LHCN-M2 (cell line): ENCODE results near the gene KIR3DL1. TPM values are rescaled to one million over a fixed set of nuclear protein-coding genes. Genes with fewer than 3 reads are reported as not detected.
"Not testable (repeated sequence)": the region's sequence is repeated elsewhere in the genome, so short reads cannot be mapped to it uniquely, and the experiment has no call there.

Experiments
- DNase-seq: peaks from one replicate; pipeline ENCODE4 v3.0.0-alpha.2; 2012; ENCODE audit warnings: low read depth
- total RNA-seq: library from RNA; depleted of rRNA; stranded (reverse); fragments of >200 nt; gene quantifications from 2 replicates; pipeline ENCODE4 v1.2.3, GENCODE V29; 2014

The KIR3DL1 gene
- total RNA-seq, 1 experiment from 2014 or later: not detected

GRCh38 chr19:54814571-54814970 is 1.7 kb upstream of the KIR3DL1 start:
- not testable (repeated sequence) for DNase-seq

GRCh38 chr19:54817670-54818536 is 1.6 kb downstream of the KIR3DL1 start:
- DNase-seq: no peak

GRCh38 chr19:54824416-54824815 is 8.1 kb downstream of the KIR3DL1 start:
- not testable (repeated sequence) for DNase-seq

GRCh38 chr19:54825326-54825725 is 9.1 kb downstream of the KIR3DL1 start:
- not testable (repeated sequence) for DNase-seq

GRCh38 chr19:54828064-54828463 is 11.8 kb downstream of the KIR3DL1 start:
- DNase-seq: not testable (repeated sequence)

- DNase-seq: not testable (repeated sequence)
These were observed 16.2 kb downstream of the KIR3DL1 start, which contains the start of gene KIR2DS4 for GRCh38 chr19:54832496-54832895. Gene KIR2DS4, plus strand, starts transcription at chr19:54832676.

- DNase-seq: not testable (repeated sequence)
These were observed 18.9 kb downstream of the KIR3DL1 start for GRCh38 chr19:54835126-54835525.

- DNase-seq: not testable (repeated sequence)
These were observed 21.3 kb downstream of the KIR3DL1 start for GRCh38 chr19:54837522-54837921.

GRCh38 chr19:54843171-54843570 is 26.9 kb downstream of the KIR3DL1 start:
- not testable (repeated sequence) for DNase-seq

- not testable (repeated sequence) for DNase-seq
These were observed 33.9 kb downstream of the KIR3DL1 start, which contains the start of gene KIR3DL2 for GRCh38 chr19:54850061-54850640. Gene KIR3DL2, plus strand, starts transcription at chr19:54850443. Its CDS starts 33 bp downstream, at chr19:54850476.

- no peak for DNase-seq
These were observed 34.7 kb downstream of the KIR3DL1 start for GRCh38 chr19:54850930-54851329.

- DNase-seq: no peak
These were observed 35.1 kb downstream of the KIR3DL1 start for GRCh38 chr19:54851353-54851752.

- not testable (repeated sequence) for DNase-seq
These were observed 39.0 kb downstream of the KIR3DL1 start for GRCh38 chr19:54855241-54855640.

GRCh38 chr19:54858476-54858875 is 42.2 kb downstream of the KIR3DL1 start:
- DNase-seq: not testable (repeated sequence)

- peak; percentile 5 for DNase-seq
These were observed 43.2 kb downstream of the KIR3DL1 start for GRCh38 chr19:54859421-54859820.

GRCh38 chr19:54863459-54863858 is 47.2 kb downstream of the KIR3DL1 start:
- not testable (repeated sequence) for DNase-seq

GRCh38 chr19:54871696-54872095 is 55.4 kb downstream of the KIR3DL1 start:
- no peak for DNase-seq

- DNase-seq: no peak
These were observed 57.7 kb downstream of the KIR3DL1 start, which contains the start of gene FCAR for GRCh38 chr19:54873990-54874389. Gene FCAR, plus strand, starts transcription at chr19:54874235. Its CDS starts 55 bp downstream, at chr19:54874290.

- DNase-seq: no peak
These were observed 59.2 kb downstream of the KIR3DL1 start for GRCh38 chr19:54875506-54875905.

- no peak for DNase-seq
These were observed 61.2 kb downstream of the KIR3DL1 start for GRCh38 chr19:54877471-54877870.
